PC-9 (cell line): ENCODE measurements around the gene SPPL3. TPM values are rescaled to one million over a fixed set of nuclear protein-coding genes. Genes with fewer than 3 reads are reported as not detected.

ENCODE experiments used
- BruUV-seq: library from RNA; stranded (reverse); fragments of 400-500 nt; replicated peaks from 2 replicates; lab custom pipeline; 2021; lab: Mats Ljungman, UMichigan
- CTCF ChIA-PET: fragments of 300-600 bp; sonication (Branson Sonifier 250); formaldehyde crosslinking; loops from one replicate; lab custom pipeline; 2022; ENCODE audit warnings: antibody characterized with exemption; lab: Charles Lee
- POLR2A ChIA-PET: fragments of 300-600 bp; sonication (Branson Sonifier 250); formaldehyde crosslinking; loops from one replicate; lab custom pipeline; 2022; ENCODE audit warnings: antibody characterized with exemption; ENCODE audit not compliant: unreplicated experiment; lab: Charles Lee
- DNase-seq, 2 experiments: peaks; one replicate each; pipeline versions ENCODE4 v3.0.0 to v3.0.0-alpha.2; 2015 to 2022; ENCODE audit warnings: mixed read lengths in 1 of 2
- H2AFZ ChIP-seq: fragments of 200-600 bp; sonication (generic); 2 replicates; pipeline ENCODE4 v1.8.1; 2017; ENCODE audit warnings: antibody characterized with exemption
- H3F3A ChIP-seq: fragments of 200-600 bp; sonication (generic); 2 replicates; pipeline ENCODE4 v1.8.1; 2017; ENCODE audit warnings: antibody characterized with exemption, mild to moderate bottlenecking, low read depth; ENCODE audit not compliant: insufficient read depth
- H3K27ac ChIP-seq: fragments of 200-600 bp; sonication (generic); 2 replicates; pipeline ENCODE4 v1.6.1; 2016; ENCODE audit warnings: mixed run types
- H3K27me3 ChIP-seq: fragments of 200-600 bp; sonication (generic); 2 replicates; pipeline ENCODE4 v1.6.1; 2016; ENCODE audit warnings: low read depth, mixed run types; ENCODE audit not compliant: insufficient read depth
- H3K36me3 ChIP-seq: fragments of 200-600 bp; sonication (generic); 2 replicates; pipeline ENCODE4 v1.6.1; 2016; ENCODE audit warnings: low read depth, mixed run types
- H3K4me1 ChIP-seq: fragments of 200-600 bp; sonication (generic); replicated peaks from 2 replicates; pipeline ENCODE4 v1.6.1; 2016; ENCODE audit warnings: mixed run types; ENCODE audit not compliant: insufficient read depth
- H3K4me2 ChIP-seq: fragments of 200-600 bp; sonication (generic); 2 replicates; pipeline ENCODE4 v1.6.1; 2017; ENCODE audit warnings: mixed run types
- H3K4me3 ChIP-seq: fragments of 200-600 bp; sonication (generic); 2 replicates; pipeline ENCODE4 v1.6.1; 2016; ENCODE audit warnings: mixed run types
- H3K79me2 ChIP-seq: fragments of 200-600 bp; sonication (generic); 2 replicates; pipeline ENCODE4 v1.6.1; 2017; ENCODE audit warnings: low read depth, mixed run types
- H3K9me2 ChIP-seq: fragments of 200-600 bp; sonication (generic); 2 replicates; pipeline ENCODE4 v1.8.1; 2017; ENCODE audit warnings: mild to moderate bottlenecking; ENCODE audit not compliant: insufficient read depth
- H3K9me3 ChIP-seq: fragments of 200-600 bp; sonication (generic); 2 replicates; pipeline ENCODE4 v1.8.1; 2016; ENCODE audit warnings: low read depth; ENCODE audit not compliant: insufficient read depth
- H4K20me1 ChIP-seq: fragments of 200-600 bp; sonication (generic); 2 replicates; pipeline ENCODE4 v1.8.1; 2017; ENCODE audit not compliant: insufficient read depth
- CTCF ChIP-seq: fragments of 200-600 bp; sonication (generic); conservative IDR thresholded peaks from 2 replicates; pipeline ENCODE4 v1.6.1; 2017; ENCODE audit warnings: mixed run types, antibody characterized with exemption, mild to moderate bottlenecking, moderate library complexity
- EZH2 ChIP-seq: fragments of 200-600 bp; sonication (generic); IDR thresholded peaks from 2 replicates; pipeline ENCODE4 v1.8.0; 2017; ENCODE audit warnings: antibody characterized with exemption, low read depth
- intact Hi-C: fragments of 100-400 bp; cut with micrococcal nuclease; formaldehyde crosslinking; loops from one replicate; pipeline ENCODE4 v1.10.0; 2022; ENCODE audit not compliant: unreplicated experiment
- total RNA-seq: library from RNA; stranded (reverse); gene quantifications from 2 replicates; pipeline ENCODE4 v1.2.3, GENCODE V29; 2021

The SPPL3 gene
- total RNA-seq, 1 experiment from 2014 or later = 44.7 TPM

DNA sequence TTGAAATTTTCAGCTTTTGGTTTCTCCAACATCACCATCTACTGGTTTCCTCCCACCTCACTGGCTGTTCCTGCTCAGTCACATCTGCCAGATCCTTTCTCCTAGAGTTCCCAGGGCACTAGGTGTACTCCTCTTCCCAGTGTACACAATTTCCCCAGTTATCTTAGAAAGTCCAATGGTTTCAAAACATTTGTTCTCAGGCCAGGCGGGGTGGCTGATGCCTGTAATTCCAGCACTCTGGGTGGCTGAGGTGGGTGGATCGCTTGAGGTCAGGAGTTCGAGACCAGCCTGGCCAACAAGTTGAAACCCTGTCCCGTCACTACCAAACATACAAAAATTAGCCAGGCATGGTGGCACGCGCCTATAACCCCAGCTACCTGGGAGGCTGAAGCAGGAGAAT, 60.7 kb downstream of the SPPL3 start:
- no peak for DNase-seq
- Histone ChIP-seq H3K4me2 (no peak overlapping the region), H3K4me1 (no peaks in the 10 kb centered on the region), H3K9me3 (no peaks in the 10 kb centered on the region), H3K79me2 (peaks cover 23% of the 10 kb centered on the region), H3K27me3 (no peaks in the 10 kb centered on the region), H3F3A (peaks cover 5% of the 10 kb centered on the region; the same call in 1 of the 2 replicates), H3K4me3 (no peak overlapping the region), H2AFZ (no peak overlapping the region), H3K36me3 (no peaks in the 10 kb centered on the region), H3K27ac (no peak overlapping the region), H3K9me2 (no peaks in the 10 kb centered on the region), H4K20me1 (peaks cover 23% of the 10 kb centered on the region)
- no peak for TF ChIP-seq CTCF
- no peak for TF ChIP-seq EZH2
- intact Hi-C loops = no loop called here
- no TSS peak for BruUV-seq
- CTCF ChIA-PET = no interaction called here
- POLR2A ChIA-PET = no interaction called here

- Histone ChIP-seq H3K9me2 (no peaks in the 10 kb centered on the region), H2AFZ (no peak overlapping the region), H3F3A (no peaks in the 10 kb centered on the region), H3K4me2 (no peak overlapping the region), H3K9me3 (no peaks in the 10 kb centered on the region), H3K36me3 (no peaks in the 10 kb centered on the region), H3K27ac (no peak overlapping the region), H3K4me1 (no peaks in the 10 kb centered on the region), H3K27me3 (no peaks in the 10 kb centered on the region), H3K79me2 (peaks cover 19% of the 10 kb centered on the region), H3K4me3 (no peak overlapping the region), H4K20me1 (peaks cover 23% of the 10 kb centered on the region)
- POLR2A ChIA-PET = no interaction called here
- CTCF ChIA-PET = no interaction called here
- TF ChIP-seq EZH2 = no peak
- TF ChIP-seq CTCF = no peak
- DNase-seq = no peak
- intact Hi-C loops = no loop called here
- no TSS peak for BruUV-seq
These were observed 61.6 kb downstream of the SPPL3 start for GRCh38 chr12:120842595-120842994.

- Histone ChIP-seq H3K79me2 (peaks cover 24% of the 10 kb centered on the region), H3K4me3 (no peak overlapping the region), H3K27me3 (no peaks in the 10 kb centered on the region), H3K4me2 (no peak overlapping the region), H3K36me3 (no peaks in the 10 kb centered on the region), H4K20me1 (peaks cover 25% of the 10 kb centered on the region), H3K9me3 (no peaks in the 10 kb centered on the region), H3F3A (no peaks in the 10 kb centered on the region), H3K27ac (no peak overlapping the region), H3K9me2 (no peaks in the 10 kb centered on the region), H2AFZ (no peak overlapping the region), H3K4me1 (no peaks in the 10 kb centered on the region)
- ChIA-PET CTCF (no interaction called here), POLR2A (interaction anchor here (0.7 kb wide), 1 partner anchor 124 kb away, joined by 5 read pairs; no protein-coding TSS in a partner anchor)
- BruUV-seq = no TSS peak
- intact Hi-C loops = no loop called here
- no peak for DNase-seq
- TF ChIP-seq EZH2 (no peak), CTCF (no peak)
These were observed 62.6 kb downstream of the SPPL3 start for GRCh38 chr12:120841525-120841924.
